Ishikawa (cell line): ENCODE results near the gene ATRX.

ENCODE experiments used
- CEBPB ChIP-seq: IDR thresholded peaks from 2 replicates; pipeline ENCODE4 v1.6.1; 2012
- CREB1 ChIP-seq: IDR thresholded peaks from 2 replicates; pipeline ENCODE4 v1.6.1; 2012; ENCODE audit warnings: low read depth
- EGR1 ChIP-seq: IDR thresholded peaks from 2 replicates; pipeline ENCODE4 v1.6.1; 2012
- EP300 ChIP-seq: IDR thresholded peaks from 2 replicates; pipeline ENCODE4 v1.6.1; 2012; ENCODE audit warnings: borderline replicate concordance
- FOXM1 ChIP-seq: IDR thresholded peaks from 2 replicates; pipeline ENCODE4 v1.6.1; 2012; ENCODE audit warnings: low read depth, borderline replicate concordance
- MAX ChIP-seq: IDR thresholded peaks from 2 replicates; pipeline ENCODE4 v1.6.1; 2012
- NFIC ChIP-seq: IDR thresholded peaks from 2 replicates; pipeline ENCODE4 v1.6.1; 2012
- RAD21 ChIP-seq: IDR thresholded peaks from 2 replicates; pipeline ENCODE4 v1.6.1; 2012; ENCODE audit warnings: low read depth
- REST ChIP-seq: IDR thresholded peaks from 2 replicates; pipeline ENCODE4 v1.6.1; 2012; ENCODE audit warnings: low read depth, mild to moderate bottlenecking
- TAF1 ChIP-seq: IDR thresholded peaks from 2 replicates; pipeline ENCODE4 v1.6.1; 2012; ENCODE audit warnings: low read depth, mild to moderate bottlenecking
- TEAD4 ChIP-seq: IDR thresholded peaks from 2 replicates; pipeline ENCODE4 v1.6.1; 2012
- USF1 ChIP-seq: IDR thresholded peaks from 2 replicates; pipeline ENCODE4 v1.6.1; 2012
- YY1 ChIP-seq: IDR thresholded peaks from 2 replicates; pipeline ENCODE4 v1.6.1; 2012; ENCODE audit warnings: low read depth

The ATRX gene

GRCh38 chrX:77484045-77484444, 302.0 kb downstream of the ATRX start:
- TF ChIP-seq EGR1: no peak
- TF ChIP-seq YY1: no peak
- TF ChIP-seq USF1: no peak
- TF ChIP-seq CREB1: no peak
- TF ChIP-seq RAD21: no peak
- no peak for TF ChIP-seq TAF1
- TF ChIP-seq MAX: no peak
- TF ChIP-seq FOXM1: no peak
- no peak for TF ChIP-seq REST
- no peak for TF ChIP-seq EP300

GRCh38 chrX:77455437-77455836, 330.6 kb downstream of the ATRX start:
- no peak for TF ChIP-seq MAX
- no peak for TF ChIP-seq NFIC
- no peak for TF ChIP-seq FOXM1
- TF ChIP-seq CREB1: no peak
- TF ChIP-seq CEBPB: no peak
- TF ChIP-seq TEAD4: no peak
- no peak for TF ChIP-seq REST
- TF ChIP-seq EP300: no peak
